GM23248 (cell line): Measurements from ENCODE around the gene ZFAND3. TPM values are rescaled to one million over a fixed set of nuclear protein-coding genes. Genes with fewer than 3 reads are reported as not detected.

Experiments
- DNase-seq: peaks from one replicate; pipeline ENCODE4 v3.0.0-alpha.2; 2015
- H2AFZ ChIP-seq: fragments of 200-600 bp; sonication (generic); 2 replicates; pipeline ENCODE4 v1.6.1; 2016; ENCODE audit warnings: antibody characterized with exemption
- H3F3A ChIP-seq: fragments of 200-600 bp; sonication (generic); 2 replicates; pipeline ENCODE4 v1.6.1; 2016; ENCODE audit warnings: mild to moderate bottlenecking, antibody characterized with exemption, mixed run types; ENCODE audit not compliant: insufficient read depth
- H3K27ac ChIP-seq: fragments of 200-600 bp; sonication (generic); 2 replicates; pipeline ENCODE4 v1.5.1; 2016; ENCODE audit warnings: mild to moderate bottlenecking
- H3K27me3 ChIP-seq: fragments of 200-600 bp; sonication (generic); replicated peaks from 2 replicates; pipeline ENCODE4 v1.6.1; 2016; ENCODE audit warnings: mild to moderate bottlenecking; ENCODE audit not compliant: insufficient read depth
- H3K36me3 ChIP-seq: fragments of 200-600 bp; sonication (generic); 2 replicates; pipeline ENCODE4 v1.6.1; 2016; ENCODE audit warnings: low read depth, mild to moderate bottlenecking
- H3K4me1 ChIP-seq: fragments of 200-600 bp; sonication (generic); 2 replicates; pipeline ENCODE4 v1.6.1; 2016; ENCODE audit warnings: mild to moderate bottlenecking; ENCODE audit not compliant: insufficient read depth
- H3K4me2 ChIP-seq: fragments of 200-600 bp; sonication (generic); one replicate; pipeline ENCODE4 v1.6.1; 2016; ENCODE audit warnings: mild to moderate bottlenecking; ENCODE audit not compliant: unreplicated experiment
- H3K4me3 ChIP-seq: fragments of 200-600 bp; sonication (generic); 2 replicates; pipeline ENCODE4 v1.5.1; 2016; ENCODE audit warnings: mild to moderate bottlenecking
- H3K79me2 ChIP-seq: fragments of 200-600 bp; sonication (generic); 2 replicates; pipeline ENCODE4 v1.6.1; 2016; ENCODE audit warnings: mild to moderate bottlenecking; ENCODE audit not compliant: insufficient read depth
- H3K9ac ChIP-seq: fragments of 200-600 bp; sonication (generic); 2 replicates; pipeline ENCODE4 v1.6.1; 2016; ENCODE audit warnings: mild to moderate bottlenecking
- H3K9me2 ChIP-seq: fragments of 200-600 bp; sonication (generic); 2 replicates; pipeline ENCODE4 v1.6.1; 2016; ENCODE audit warnings: mixed run types, mild to moderate bottlenecking, moderate library complexity; ENCODE audit not compliant: insufficient read depth
- H3K9me3 ChIP-seq: fragments of 200-600 bp; sonication (generic); one replicate; pipeline ENCODE4 v1.6.1; 2017; ENCODE audit warnings: low read depth
- H4K20me1 ChIP-seq: fragments of 200-600 bp; sonication (generic); 2 replicates; pipeline ENCODE4 v1.6.0; 2016; ENCODE audit not compliant: insufficient read depth
- EZH2 ChIP-seq: fragments of 200-600 bp; sonication (generic); IDR thresholded peaks from 2 replicates; pipeline ENCODE4 v1.6.1; 2018; ENCODE audit warnings: antibody characterized with exemption, mild to moderate bottlenecking; ENCODE audit not compliant: insufficient read depth, poor library complexity, severe bottlenecking
- EZH2phosphoT487 ChIP-seq: fragments of 200-600 bp; sonication (generic); IDR thresholded peaks from 2 replicates; pipeline ENCODE4 v1.6.1; 2018; ENCODE audit warnings: antibody characterized with exemption, moderate library complexity, mild to moderate bottlenecking, low read depth; ENCODE audit not compliant: insufficient read depth
- WGBS, 2 experiments: methylation state at CpG; one replicate each; pipeline ENCODE4 v1.1.6; 2015 to 2017; ENCODE audit warnings: low lambda C conversion rate in 2 of 2, low coverage in 1 of 2; ENCODE audit errors: missing lambda C conversion rate in 2 of 2; 5-methylcytosine and 5-hydroxymethylcytosine counted together
- in situ Hi-C: fragments of 300-500 bp; cut with MboI; formaldehyde crosslinking; loops from 2 replicates; pipeline ENCODE4 v1.15.0; 2020
- polyA plus RNA-seq: library from polyadenylated mRNA; unstranded; fragments of >200 nt; fragmentation: Nextera tagmentation; extraction: Ambion mirVana; gene quantifications from 2 replicates; pipeline ENCODE4 v1.2.1, GENCODE V29; 2016
- total RNA-seq: library from RNA; depleted of rRNA; stranded (reverse); fragments of >200 nt; shearing (Covaris generic); gene quantifications from 2 replicates; pipeline ENCODE4 v1.2.3, GENCODE V29; 2014

ZFAND3 gene
- total and polyA plus RNA-seq, 2 experiments from 2014 or later = 27.5 to 40.0 TPM

DNA sequence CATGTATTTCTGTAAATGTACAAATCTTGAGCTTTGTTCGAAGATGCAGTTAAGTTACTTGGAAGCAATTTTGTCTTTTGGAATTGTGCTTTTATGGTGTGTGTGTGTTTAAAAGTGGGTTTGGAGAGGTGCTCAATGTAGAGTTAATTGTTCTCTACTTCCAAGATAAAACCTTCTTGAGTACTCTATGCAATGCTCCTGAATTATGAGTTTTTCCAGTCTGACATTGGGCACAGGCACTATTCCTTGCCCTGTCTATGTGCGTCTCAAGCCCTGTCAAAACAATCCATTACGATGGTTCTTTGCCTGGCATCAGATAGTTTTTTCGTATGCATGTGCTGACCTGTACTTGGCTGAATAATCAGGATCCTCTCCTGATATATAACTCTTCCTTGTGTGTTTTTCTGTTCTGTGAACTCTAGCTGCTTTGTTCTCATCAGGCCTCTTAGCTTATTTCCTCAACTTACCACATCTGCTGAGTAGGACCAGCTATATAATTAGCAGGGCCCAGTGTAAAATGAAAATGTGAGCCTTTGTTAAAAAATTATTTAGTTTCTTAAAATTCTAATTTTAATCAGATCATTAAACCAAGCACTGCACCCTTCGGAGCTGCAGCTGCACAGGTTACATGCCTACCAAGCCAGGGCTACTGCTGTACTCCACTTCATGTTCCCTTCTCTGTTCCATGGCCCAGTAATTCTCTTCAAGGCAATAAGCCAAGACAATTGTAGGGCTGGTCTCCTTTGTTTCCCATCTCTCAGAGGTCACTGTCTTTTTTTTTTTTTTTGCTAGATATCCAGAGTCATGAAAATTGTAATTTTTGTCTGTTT lies 160.1 kb downstream of the ZFAND3 start:
- peaks cover 11% of the 10 kb centered on the region for H3K4me1 ChIP-seq
- H3K27ac ChIP-seq = no peak overlapping the region
- TF ChIP-seq EZH2phosphoT487 (no peak), EZH2 (no peak)
- no peaks in the 10 kb centered on the region for H3K27me3 ChIP-seq
- H3K79me2 ChIP-seq = peaks cover 100% of the 10 kb centered on the region
- no peak overlapping the region for H3K9ac ChIP-seq
- no peaks in the 10 kb centered on the region for H3K9me2 ChIP-seq
- no peak overlapping the region for H3K4me3 ChIP-seq
- WGBS, 2 experiments = 77% methylated on average over 5 of the region's 5 CpGs
- H3F3A ChIP-seq = peaks cover 2% of the 10 kb centered on the region; the same call in 1 of the 2 replicates
- no peak for DNase-seq
- peaks cover 19% of the 10 kb centered on the region for H4K20me1 ChIP-seq
- H3K36me3 ChIP-seq = no peaks in the 10 kb centered on the region
- H2AFZ ChIP-seq = no peak overlapping the region
- H3K9me3 ChIP-seq = no peaks in the 10 kb centered on the region
- no peak overlapping the region for H3K4me2 ChIP-seq
- in situ Hi-C loops = no loop called here

DNA sequence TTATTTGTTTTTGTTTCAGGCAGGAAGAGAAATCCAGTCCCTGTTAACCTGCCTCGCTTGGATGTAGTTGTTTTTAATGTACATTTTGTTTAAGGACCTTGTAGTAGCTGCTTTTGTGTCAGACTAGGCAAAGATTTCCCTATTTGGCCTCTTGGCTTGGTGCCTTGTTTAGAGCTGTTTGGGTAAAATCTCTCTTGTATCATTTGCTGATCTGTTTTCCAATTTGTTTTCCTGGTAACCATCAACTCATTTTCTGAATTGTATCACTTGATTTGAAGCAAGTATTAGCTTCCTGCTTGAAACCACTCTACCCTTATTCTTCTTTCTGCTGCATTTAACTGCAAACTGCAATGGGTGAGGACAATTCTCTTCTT lies 160.7 kb downstream of the ZFAND3 start:
- H3K4me2 ChIP-seq = no peak overlapping the region
- no peaks in the 10 kb centered on the region for H3K36me3 ChIP-seq
- no peaks in the 10 kb centered on the region for H3K9me3 ChIP-seq
- peaks cover 12% of the 10 kb centered on the region for H3K4me1 ChIP-seq
- no peaks in the 10 kb centered on the region for H3K9me2 ChIP-seq
- no peak overlapping the region for H3K27ac ChIP-seq
- no peaks in the 10 kb centered on the region for H3K27me3 ChIP-seq
- DNase-seq = no peak
- H3K9ac ChIP-seq = no peak overlapping the region
- no peak overlapping the region for H2AFZ ChIP-seq
- H3K79me2 ChIP-seq = peaks cover 100% of the 10 kb centered on the region
- TF ChIP-seq EZH2 (no peak), EZH2phosphoT487 (no peak)
- peaks cover 7% of the 10 kb centered on the region; the same call in 1 of the 2 replicates for H3F3A ChIP-seq
- peaks cover 19% of the 10 kb centered on the region for H4K20me1 ChIP-seq
- WGBS, 2 experiments = 71 to 82% methylated on average over 1 of the region's 1 CpG
- in situ Hi-C loops = no loop called here
- H3K4me3 ChIP-seq = no peak overlapping the region

DNA sequence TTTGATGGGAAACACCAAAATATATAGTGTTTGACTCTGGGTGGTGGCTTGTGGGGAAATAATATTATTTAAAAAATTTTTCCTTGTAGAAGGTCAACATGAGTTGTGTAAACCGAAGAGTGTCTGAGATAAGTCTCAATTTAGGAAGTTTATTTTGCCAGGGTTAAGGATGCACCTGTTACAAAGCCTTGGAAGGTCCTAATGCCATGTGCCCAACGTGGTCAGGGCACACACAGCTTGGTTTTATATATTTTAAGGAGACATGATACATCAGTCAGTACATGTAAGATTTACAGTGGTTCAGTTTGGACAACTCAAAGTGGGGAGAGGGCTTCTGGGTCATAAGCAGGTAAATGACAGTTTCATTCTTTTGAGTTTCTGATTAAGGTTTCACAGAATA lies 162.1 kb downstream of the ZFAND3 start:
- H3K4me3 ChIP-seq = no peak overlapping the region
- H3F3A ChIP-seq = peaks cover 9% of the 10 kb centered on the region; the same call in 1 of the 2 replicates
- no peaks in the 10 kb centered on the region for H3K9me2 ChIP-seq
- no peak overlapping the region for H3K9ac ChIP-seq
- H3K27ac ChIP-seq = no peak overlapping the region
- 100% methylated on average over 2 of the region's 2 CpGs for WGBS, 2 experiments
- no peaks in the 10 kb centered on the region for H3K27me3 ChIP-seq
- TF ChIP-seq EZH2 = no peak
- no peak for TF ChIP-seq EZH2phosphoT487
- no peak overlapping the region for H2AFZ ChIP-seq
- H3K36me3 ChIP-seq = no peaks in the 10 kb centered on the region
- no peaks in the 10 kb centered on the region for H3K9me3 ChIP-seq
- H3K79me2 ChIP-seq = peaks cover 100% of the 10 kb centered on the region
- in situ Hi-C loops = no loop called here
- DNase-seq = no peak
- peaks cover 19% of the 10 kb centered on the region for H3K4me1 ChIP-seq
- no peak overlapping the region for H3K4me2 ChIP-seq
- H4K20me1 ChIP-seq = peaks cover 24% of the 10 kb centered on the region

DNA sequence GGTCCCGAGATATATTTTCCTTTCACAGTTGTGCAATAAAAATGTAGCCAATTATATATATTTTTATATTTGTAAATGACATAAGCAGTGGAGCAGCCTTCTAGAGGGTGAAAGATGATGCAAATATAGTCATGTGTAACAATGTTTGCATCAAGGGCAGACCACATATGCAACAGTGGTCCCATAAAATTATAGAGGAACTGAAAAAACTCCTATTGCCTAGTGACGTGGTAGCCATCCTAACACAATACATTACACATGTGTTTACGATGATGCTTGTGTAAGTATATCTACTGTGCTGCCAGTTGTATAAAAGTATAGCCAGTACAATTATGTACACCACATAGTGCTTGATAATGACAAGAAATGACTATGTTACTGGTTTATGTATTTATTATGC lies 162.8 kb downstream of the ZFAND3 start:
- in situ Hi-C loops = no loop called here
- H3K79me2 ChIP-seq = peaks cover 100% of the 10 kb centered on the region
- H3K4me2 ChIP-seq = no peak overlapping the region
- no peak overlapping the region for H2AFZ ChIP-seq
- TF ChIP-seq EZH2 (no peak), EZH2phosphoT487 (no peak)
- H3K9me2 ChIP-seq = no peaks in the 10 kb centered on the region
- H3K27me3 ChIP-seq = no peaks in the 10 kb centered on the region
- DNase-seq = no peak
- H3K4me3 ChIP-seq = no peak overlapping the region
- 95 to 99% methylated on average over 3 of the region's 3 CpGs for WGBS, 2 experiments
- H4K20me1 ChIP-seq = peaks cover 31% of the 10 kb centered on the region
- H3K9me3 ChIP-seq = no peaks in the 10 kb centered on the region
- peaks cover 26% of the 10 kb centered on the region for H3K4me1 ChIP-seq
- H3K36me3 ChIP-seq = no peaks in the 10 kb centered on the region
- no peak overlapping the region for H3K9ac ChIP-seq
- H3K27ac ChIP-seq = no peak overlapping the region
- H3F3A ChIP-seq = peaks cover 16% of the 10 kb centered on the region
